HepG2 (cell line): ENCODE results near the gene XRCC3. TPM values are rescaled to one million over a fixed set of nuclear protein-coding genes. Genes with fewer than 3 reads are reported as not detected.

Experiments
- ATAC-seq: fragments of 200-7000 bp; cut with Tn5 transposase; 3 replicates; pipeline ENCODE4 v1.9.1; 2020; ENCODE audit warnings: mild to moderate bottlenecking, moderate library complexity
- BruUV-seq: library from RNA; stranded (reverse); fragments of 400-500 nt; replicated peaks from 2 replicates; lab custom pipeline; 2021; lab: Mats Ljungman, UMichigan
- CTCF ChIA-PET: fragments of 300-600 bp; formaldehyde crosslinking; extraction: SDS; loops from one replicate; lab custom pipeline; 2021; ENCODE audit warnings: low total read pairs, inconsistent platforms, low intra/inter-chr PET ratio; lab: Yijun Ruan, JAX
- POLR2A ChIA-PET: fragments of 350-600 bp; sonication (Branson Sonifier 250); formaldehyde crosslinking; loops from one replicate; lab custom pipeline; 2020; ENCODE audit warnings: antibody characterized with exemption, inconsistent platforms; lab: Yijun Ruan, JAX
- DNase-seq: peaks from one replicate; pipeline ENCODE4 v3.0.0-alpha.2; 2015; ENCODE audit warnings: low spot score
- FAIRE-seq: peaks from 3 replicates; lab custom pipeline; 2011; peaks lifted over from hg19 to GRCh38; lab: Jason Lieb, UNC
- H2AFZ ChIP-seq: one replicate; pipeline ENCODE4 v1.6.1; 2011; ENCODE audit warnings: low read length, inconsistent platforms
- H3K27ac ChIP-seq: fragments of 300-600 bp; 3 replicates; pipeline ENCODE4 v1.8.0; 2011; ENCODE audit warnings: mixed run types, mild to moderate bottlenecking, mixed read lengths, low read length, inconsistent platforms; ENCODE audit not compliant: insufficient read depth; ENCODE audit errors: extremely low read length
- H3K27me3 ChIP-seq, 2 experiments: fragments of 200-600 bp in 1 of 2; 2 replicates in 1 of 2; 3 replicates in 1 of 2; pipeline versions ENCODE4 v1.6.0 to v1.8.0; 2011; ENCODE audit warnings: low read length in 2 of 2, mild to moderate bottlenecking in 2 of 2, moderate library complexity in 2 of 2, inconsistent platforms in 1 of 2; ENCODE audit not compliant: insufficient read depth in 2 of 2, control insufficient read depth in 1 of 2
- H3K36me3 ChIP-seq, 2 experiments: fragments of 200-600 bp in 1 of 2; replicated peaks in 1 of 2; 2 replicates in 1 of 2; 3 replicates in 1 of 2; pipeline versions ENCODE4 v1.5.1 to v1.8.0; 2011; ENCODE audit warnings: low read length in 2 of 2, inconsistent platforms in 1 of 2; ENCODE audit not compliant: insufficient read depth in 2 of 2, control insufficient read depth in 1 of 2
- H3K4me1 ChIP-seq: 2 replicates; pipeline ENCODE4 v1.5.1; 2012; ENCODE audit warnings: low read length, inconsistent platforms; ENCODE audit not compliant: insufficient read depth
- H3K4me2 ChIP-seq: 2 replicates; pipeline ENCODE4 v1.6.0; 2011; ENCODE audit warnings: low read depth, low read length, inconsistent platforms
- H3K4me3 ChIP-seq, 3 experiments: fragments of 200-600 bp in 1 of 3; sonication (generic), shearing (Covaris generic) in 1 of 3; replicated peaks in 1 of 3; 2 replicates each; pipeline ENCODE4 v1.5.1; 2011 to 2016; ENCODE audit warnings: low read length in 3 of 3, inconsistent platforms in 2 of 3, low read depth in 2 of 3, mild to moderate bottlenecking in 2 of 3, control low read depth in 1 of 3, mixed read lengths in 1 of 3; ENCODE audit not compliant: insufficient read depth in 1 of 3
- H3K79me2 ChIP-seq: one replicate; pipeline ENCODE4 v1.6.1; 2011; ENCODE audit warnings: low read length, inconsistent platforms; ENCODE audit not compliant: insufficient read depth
- H3K9ac ChIP-seq: 2 replicates; pipeline ENCODE4 v1.6.0; 2011; ENCODE audit warnings: mild to moderate bottlenecking, low read depth, low read length, inconsistent platforms; ENCODE audit not compliant: insufficient read depth
- H3K9me3 ChIP-seq: 2 replicates; pipeline ENCODE4 v1.5.1; 2012; ENCODE audit warnings: mild to moderate bottlenecking, low read length
- H4K20me1 ChIP-seq: 2 replicates; pipeline ENCODE4 v1.6.0; 2011; ENCODE audit warnings: inconsistent platforms, mild to moderate bottlenecking, low read length, moderate library complexity; ENCODE audit not compliant: insufficient read depth
- ATAD3A ChIP-seq: sonication (generic); formaldehyde crosslinking; IDR thresholded peaks from 2 replicates; pipeline ENCODE4 v1.4.0; 2020; ENCODE audit warnings: missing genetic modification reagents
- ATF4 ChIP-seq, 2 experiments: fragments of 450-650 bp in 1 of 2; sonication (generic) in 1 of 2; formaldehyde crosslinking; IDR thresholded peaks; 2 replicates each; pipeline versions ENCODE4 v1.5.0 to v1.8.0; 2020 to 2022; ENCODE audit warnings: mild to moderate bottlenecking in 1 of 2, missing genetic modification reagents in 1 of 2
- CCAR2 ChIP-seq: fragments of 200-400 bp; formaldehyde crosslinking; optimal IDR thresholded peaks from 2 replicates; pipeline ENCODE3; 2018; ENCODE audit warnings: low read depth, mild to moderate bottlenecking, low read length, moderate library complexity
- DR1 ChIP-seq: sonication (generic); formaldehyde crosslinking; IDR thresholded peaks from 2 replicates; pipeline ENCODE4 v1.8.0; 2021; ENCODE audit warnings: mild to moderate bottlenecking, missing genetic modification reagents, inconsistent platforms
- MEIS1 ChIP-seq: sonication (generic); formaldehyde crosslinking; IDR thresholded peaks from 2 replicates; pipeline ENCODE4 v1.9.0; 2021; ENCODE audit warnings: mild to moderate bottlenecking, missing genetic modification reagents, moderate library complexity, borderline replicate concordance
- PAF1 ChIP-seq: IDR thresholded peaks from 2 replicates; pipeline ENCODE4 v1.6.1; 2016; ENCODE audit warnings: missing genetic modification reagents, missing compliant biosample characterization
- TAF15 ChIP-seq: fragments of 200-400 bp; formaldehyde crosslinking; IDR thresholded peaks from one replicate; pipeline ENCODE4 v1.6.1; 2018; ENCODE audit warnings: mild to moderate bottlenecking, low read depth, low read length; ENCODE audit not compliant: poor library complexity, severe bottlenecking
- TMF1 ChIP-seq: sonication (generic); formaldehyde crosslinking; IDR thresholded peaks from 2 replicates; pipeline ENCODE4 v1.8.1; 2022; ENCODE audit warnings: low read depth, missing genetic modification reagents
- ZNF878 ChIP-seq: sonication (generic); formaldehyde crosslinking; IDR thresholded peaks from 2 replicates; pipeline ENCODE4 v1.8.1; 2023; ENCODE audit warnings: mild to moderate bottlenecking, missing genetic modification reagents, moderate library complexity
- WGBS: methylation state at CpG from one replicate; pipeline ENCODE4 v1.1.6; 2017; ENCODE audit warnings: low lambda C conversion rate; 5-methylcytosine and 5-hydroxymethylcytosine counted together
- in situ Hi-C: cut with HindIII; loops from 2 replicates; pipeline ENCODE4 v1.10.0; 2017; ENCODE audit warnings: low pct_unique_long_range_greater_than_20kb; ENCODE audit not compliant: extremely low pct_ligation_motif_present
- intact Hi-C: fragments of 100-400 bp; cut with micrococcal nuclease; formaldehyde crosslinking; loops from one replicate; pipeline ENCODE4 v1.10.0; 2022; ENCODE audit not compliant: unreplicated experiment
- polyA plus RNA-seq, 8 experiments: library from polyadenylated mRNA; depleted of rRNA in 3 of 8; stranded (reverse) in 7 of 8; unstranded in 1 of 8; fragments of >200 nt; fragmentation: Illumina TruSeq in 4 of 8; extraction: Trizol in 4 of 8; gene quantifications; 2 replicates each; pipeline versions ENCODE4 v1.2.1 to v1.2.3, GENCODE V29; 2011 to 2016; ENCODE audit warnings: low read depth in 4 of 8, missing spikeins in 1 of 8, mixed read lengths in 1 of 8; ENCODE audit not compliant: insufficient read depth in 1 of 8
- total RNA-seq, 5 experiments: library from RNA; depleted of rRNA; stranded (reverse); fragments of >200 nt; fragmentation: Illumina TruSeq; extraction: Trizol; gene quantifications; 2 replicates each; pipeline ENCODE4 v1.2.3, GENCODE V29; 2016; ENCODE audit warnings: low read depth in 1 of 5
- TF ChIP-seq, protein P1 (sequence below): IDR thresholded peaks from 2 replicates; pipeline ENCODE4 v1.6.1; 2012; ENCODE audit warnings: inconsistent platforms
- TF ChIP-seq, protein P2 (sequence below), 2 experiments: IDR thresholded peaks; 2 replicates each; pipeline ENCODE4 v1.6.1; 2011 to 2012; ENCODE audit warnings: low read length in 2 of 2, borderline replicate concordance in 1 of 2, low read depth in 1 of 2, mild to moderate bottlenecking in 1 of 2, moderate library complexity in 1 of 2

Gene XRCC3
- total and polyA plus RNA-seq, 2 of the 13 experiments (the other 11 are each of a cell fraction or from before 2014, with no cell fraction given) = 5.4 to 25.8 TPM

DNA sequence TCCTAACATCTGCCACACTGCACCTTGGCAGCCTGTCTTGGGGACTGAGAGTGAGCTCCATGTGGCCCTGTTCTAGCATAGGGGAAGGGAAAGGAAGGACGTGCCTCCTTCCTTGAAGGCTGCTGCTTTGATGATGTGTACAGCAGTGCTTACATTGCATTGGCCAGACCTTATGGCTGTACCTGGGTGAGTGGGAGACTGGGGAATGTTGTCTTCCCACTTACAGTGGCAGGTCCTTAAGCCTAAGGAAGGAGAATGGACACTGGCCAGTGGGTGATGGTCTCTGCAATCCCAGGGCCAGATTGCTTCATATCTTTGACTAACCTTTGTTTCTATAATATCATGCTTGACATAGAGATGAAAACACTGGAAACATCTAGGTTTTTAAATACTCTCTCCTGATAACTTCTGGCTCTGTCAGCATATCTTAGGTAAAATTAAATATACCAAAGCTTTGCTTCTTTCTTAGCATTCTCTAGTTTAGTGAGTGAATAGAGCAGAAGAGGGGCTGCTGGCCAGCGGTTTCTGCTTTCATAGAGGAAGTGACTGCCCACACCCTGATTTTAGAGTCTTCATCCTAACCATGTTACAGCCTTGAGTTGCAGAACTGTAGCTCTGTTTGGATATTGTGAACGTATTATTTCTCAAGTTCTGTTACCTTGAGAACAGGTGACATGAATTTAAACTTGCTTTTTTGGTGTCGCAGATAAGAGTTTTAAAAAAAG lies 59.1 kb downstream of the XRCC3 start:
- no peak for DNase-seq
- in situ Hi-C loops = no loop called here
- H3K27ac ChIP-seq = no peak overlapping the region
- no peak for FAIRE-seq
- no peak overlapping the region for H2AFZ ChIP-seq
- H3K9me3 ChIP-seq = no peaks in the 10 kb centered on the region
- no peaks in the 10 kb centered on the region for H3K27me3 ChIP-seq
- no peak overlapping the region for H3K9ac ChIP-seq
- WGBS = 98% methylated on average over 4 of the region's 4 CpGs
- CTCF ChIA-PET = no interaction called here
- peaks cover 5% of the 10 kb centered on the region; the same call in 1 of the 2 replicates for H4K20me1 ChIP-seq
- H3K36me3 ChIP-seq = peaks cover 31 to 49% of the 10 kb centered on the region in 2 experiments
- intact Hi-C loops = no loop called here
- no TSS peak for BruUV-seq
- POLR2A ChIA-PET = no interaction called here
- H3K79me2 ChIP-seq = peaks cover 10% of the 10 kb centered on the region
- TF ChIP-seq ATAD3A (CRISPR knock-in tag) (no peak), ATF4 (CRISPR knock-in tag; IDR thresholded peaks at IDR 0.05) (0 out of 4 replicates have a peak, but pooled peaks of 1 of the 2 experiments have one; percentile 25)
- no peak overlapping the region for H3K4me3 ChIP-seq
- H3K4me1 ChIP-seq = no peaks in the 10 kb centered on the region
- no peak overlapping the region for H3K4me2 ChIP-seq
- ATAC-seq = no peak

GRCh38 chr14:103654619-103655018 lies 60.6 kb downstream of the XRCC3 start:
- DNase-seq (no peak), ATAC-seq (no peak), FAIRE-seq (no peak)
- H3K27me3 ChIP-seq = no peaks in the 10 kb centered on the region
- BruUV-seq = no TSS peak
- POLR2A ChIA-PET = no interaction called here
- over 99% methylated on average over 6 of the region's 6 CpGs for WGBS
- H3K4me3 ChIP-seq = no peak overlapping the region
- H3K9ac ChIP-seq = no peak overlapping the region
- H3K9me3 ChIP-seq = no peaks in the 10 kb centered on the region
- H3K27ac ChIP-seq = no peak overlapping the region
- CTCF ChIA-PET = no interaction called here
- peaks cover 26 to 40% of the 10 kb centered on the region in 2 experiments for H3K36me3 ChIP-seq
- H3K79me2 ChIP-seq = peaks cover 16% of the 10 kb centered on the region
- peaks cover 5% of the 10 kb centered on the region; the same call in 1 of the 2 replicates for H4K20me1 ChIP-seq
- H2AFZ ChIP-seq = no peak overlapping the region
- no peaks in the 10 kb centered on the region for H3K4me1 ChIP-seq
- in situ Hi-C loops (no loop called here), intact Hi-C loops (no loop called here)
- no peak overlapping the region for H3K4me2 ChIP-seq
- TF ChIP-seq PAF1 (CRISPR knock-in tag) = no peak
- TF ChIP-seq MEIS1 (CRISPR knock-in tag) = no peak
- TF ChIP-seq, protein P1, sequence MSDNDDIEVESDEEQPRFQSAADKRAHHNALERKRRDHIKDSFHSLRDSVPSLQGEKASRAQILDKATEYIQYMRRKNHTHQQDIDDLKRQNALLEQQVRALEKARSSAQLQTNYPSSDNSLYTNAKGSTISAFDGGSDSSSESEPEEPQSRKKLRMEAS = no peak
- TF ChIP-seq ZNF878 (CRISPR knock-in tag) = no peak
- no peak for TF ChIP-seq CCAR2
- TF ChIP-seq TMF1 (CRISPR knock-in tag) = no peak
- TF ChIP-seq TAF15 = no peak
- no peak for TF ChIP-seq DR1 (CRISPR knock-in tag)
- TF ChIP-seq, protein P2, sequence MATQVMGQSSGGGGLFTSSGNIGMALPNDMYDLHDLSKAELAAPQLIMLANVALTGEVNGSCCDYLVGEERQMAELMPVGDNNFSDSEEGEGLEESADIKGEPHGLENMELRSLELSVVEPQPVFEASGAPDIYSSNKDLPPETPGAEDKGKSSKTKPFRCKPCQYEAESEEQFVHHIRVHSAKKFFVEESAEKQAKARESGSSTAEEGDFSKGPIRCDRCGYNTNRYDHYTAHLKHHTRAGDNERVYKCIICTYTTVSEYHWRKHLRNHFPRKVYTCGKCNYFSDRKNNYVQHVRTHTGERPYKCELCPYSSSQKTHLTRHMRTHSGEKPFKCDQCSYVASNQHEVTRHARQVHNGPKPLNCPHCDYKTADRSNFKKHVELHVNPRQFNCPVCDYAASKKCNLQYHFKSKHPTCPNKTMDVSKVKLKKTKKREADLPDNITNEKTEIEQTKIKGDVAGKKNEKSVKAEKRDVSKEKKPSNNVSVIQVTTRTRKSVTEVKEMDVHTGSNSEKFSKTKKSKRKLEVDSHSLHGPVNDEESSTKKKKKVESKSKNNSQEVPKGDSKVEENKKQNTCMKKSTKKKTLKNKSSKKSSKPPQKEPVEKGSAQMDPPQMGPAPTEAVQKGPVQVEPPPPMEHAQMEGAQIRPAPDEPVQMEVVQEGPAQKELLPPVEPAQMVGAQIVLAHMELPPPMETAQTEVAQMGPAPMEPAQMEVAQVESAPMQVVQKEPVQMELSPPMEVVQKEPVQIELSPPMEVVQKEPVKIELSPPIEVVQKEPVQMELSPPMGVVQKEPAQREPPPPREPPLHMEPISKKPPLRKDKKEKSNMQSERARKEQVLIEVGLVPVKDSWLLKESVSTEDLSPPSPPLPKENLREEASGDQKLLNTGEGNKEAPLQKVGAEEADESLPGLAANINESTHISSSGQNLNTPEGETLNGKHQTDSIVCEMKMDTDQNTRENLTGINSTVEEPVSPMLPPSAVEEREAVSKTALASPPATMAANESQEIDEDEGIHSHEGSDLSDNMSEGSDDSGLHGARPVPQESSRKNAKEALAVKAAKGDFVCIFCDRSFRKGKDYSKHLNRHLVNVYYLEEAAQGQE (IDR thresholded peaks at IDR 0.05; ENCODE audit: borderline replicate concordance in 1 of 2, low read depth in 1 of 2, low read length in 2 of 2) = no peak
